GM21786 (cell line): Measurements from ENCODE around the gene GOLGA8K.
"Not testable (repeated sequence)": the region's sequence is repeated elsewhere in the genome, so short reads cannot be mapped to it uniquely, and the experiment has no call there.

Experiments
- ATAC-seq: cut with Tn5 transposase; IDR thresholded peaks from one replicate; pipeline ENCODE4 v1.9.1; 2021; ENCODE audit not compliant: unreplicated experiment

Gene GOLGA8K

GRCh38 chr15:32356909-32357308 lies 46.2 kb downstream of the GOLGA8K start:
- not testable (repeated sequence) for ATAC-seq

- not testable (repeated sequence) for ATAC-seq
These were observed 50.3 kb downstream of the GOLGA8K start for GRCh38 chr15:32352748-32353147.

GRCh38 chr15:32350563-32351220 lies 52.4 kb downstream of the GOLGA8K start:
- not testable (repeated sequence) for ATAC-seq

GRCh38 chr15:32347037-32347436 lies 56.1 kb downstream of the GOLGA8K start:
- not testable (repeated sequence) for ATAC-seq

- not testable (repeated sequence) for ATAC-seq
These were observed 57.0 kb downstream of the GOLGA8K start for GRCh38 chr15:32345978-32346547.

- not testable (repeated sequence) for ATAC-seq
These were observed 59.2 kb downstream of the GOLGA8K start for GRCh38 chr15:32343921-32344320.
